Measurements from ENCODE around the gene ACSF2. TPM values are rescaled to one million over a fixed set of nuclear protein-coding genes. Genes with fewer than 3 reads are reported as not detected.

The ACSF2 gene
- total and polyA plus RNA-seq, 2 donors, result 13.4 to 41.6 TPM

DNA sequence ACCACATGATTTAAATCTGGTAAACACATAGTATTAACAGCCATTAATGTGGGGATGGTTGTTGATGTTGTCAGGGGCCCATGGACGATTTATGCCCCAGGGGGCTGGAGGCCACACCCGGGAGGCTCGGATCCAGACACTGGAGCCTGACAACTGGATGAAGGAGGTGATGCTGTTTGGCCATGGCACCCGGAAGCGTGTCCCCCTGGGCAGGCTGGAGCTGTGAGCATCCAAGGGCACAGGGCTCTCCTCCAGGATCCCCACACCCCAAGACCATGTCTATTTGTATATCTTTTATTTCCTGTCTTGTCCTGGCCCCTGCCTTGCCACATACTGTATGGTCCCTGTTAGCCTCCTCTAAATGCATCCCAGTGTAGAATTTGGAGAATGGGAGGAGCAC, 57.2 kb downstream of the ACSF2 start:
- WGBS, result 98% methylated on average over 5 of the region's 5 CpGs
- Histone ChIP-seq H3K9me3 (ENCODE audit: control insufficient read depth in 2 of 2, insufficient read depth in 1 of 2, low read length in 1 of 2) (peaks cover 0 to 4% of the 10 kb centered on the region in 2 donors), H3K36me3 (ENCODE audit: control insufficient read depth in 2 of 2, insufficient read depth in 2 of 2, low read length in 1 of 2) (peaks cover 24 to 41% of the 10 kb centered on the region in 2 donors), H3K4me1 (ENCODE audit: control insufficient read depth in 2 of 2, insufficient read depth in 2 of 2, low read length in 2 of 2) (peaks cover 5 to 10% of the 10 kb centered on the region in 2 donors), H3K4me3 (ENCODE audit: low read length in 2 of 2) (no peak overlapping the region), H3K27ac (ENCODE audit: low read depth in 1 of 2, low read length in 1 of 2) (no peak overlapping the region), H3K27me3 (ENCODE audit: control insufficient read depth in 2 of 2, insufficient read depth in 1 of 2, low read length in 1 of 2) (no peaks in the 10 kb centered on the region)
- no peak for DNase-seq (ENCODE audit: low read depth in 6 of 9, low spot score in 9 of 9)

DNA sequence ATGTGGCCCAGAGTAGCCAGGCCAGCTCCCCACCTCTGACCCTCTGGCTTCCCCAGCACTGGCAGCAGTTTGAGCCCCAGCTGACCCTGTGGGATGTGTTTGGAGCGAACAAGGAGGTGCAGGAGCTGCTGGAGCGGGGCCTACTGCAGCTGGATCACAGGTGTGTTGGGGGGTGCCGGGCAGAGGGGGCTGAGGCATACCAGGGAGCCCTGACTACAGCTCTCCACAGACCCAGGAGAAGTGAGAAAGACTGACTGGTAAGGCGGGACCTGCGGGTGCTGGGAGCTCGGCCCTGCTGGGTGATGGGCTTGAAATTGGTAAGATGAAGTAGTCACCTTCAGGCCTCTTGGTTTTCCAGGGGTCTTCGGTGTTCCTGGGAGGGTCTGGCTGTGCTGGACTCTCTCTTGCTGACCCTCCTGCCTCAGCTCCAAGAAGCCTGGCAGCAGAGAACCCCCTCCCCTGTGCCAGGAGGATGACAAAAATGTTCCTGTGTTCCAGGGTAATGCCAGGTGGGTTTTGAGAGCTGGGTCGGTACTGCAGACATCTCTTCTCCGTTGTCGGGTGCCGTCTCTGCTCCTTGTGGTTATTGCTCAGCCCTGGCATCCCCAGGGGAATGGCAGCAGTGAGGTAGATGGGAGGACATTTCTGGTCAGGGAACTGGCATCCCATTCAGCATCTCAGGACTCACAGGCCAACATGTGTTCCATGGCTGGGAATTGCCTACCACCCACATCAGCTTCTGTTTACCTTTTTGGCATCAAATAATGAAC, 58.6 kb downstream of the ACSF2 start:
- H3K4me1 ChIP-seq (ENCODE audit: control insufficient read depth in 2 of 2, insufficient read depth in 2 of 2, low read length in 2 of 2), result peaks cover 3 to 6% of the 10 kb centered on the region in 2 donors
- H3K36me3 ChIP-seq (ENCODE audit: control insufficient read depth in 2 of 2, insufficient read depth in 2 of 2, low read length in 1 of 2), result peaks cover 24 to 41% of the 10 kb centered on the region in 2 donors
- no peak overlapping the region for H3K4me3 ChIP-seq (ENCODE audit: low read length in 2 of 2)
- H3K9me3 ChIP-seq (ENCODE audit: control insufficient read depth in 2 of 2, insufficient read depth in 1 of 2, low read length in 1 of 2), result peaks cover 0 to 4% of the 10 kb centered on the region in 2 donors
- H3K27me3 ChIP-seq (ENCODE audit: control insufficient read depth in 2 of 2, insufficient read depth in 1 of 2, low read length in 1 of 2), result no peaks in the 10 kb centered on the region
- H3K27ac ChIP-seq (ENCODE audit: low read depth in 1 of 2, low read length in 1 of 2), result no peak overlapping the region
- DNase-seq (ENCODE audit: low read depth in 6 of 9, low spot score in 9 of 9), result no peak
- WGBS, result 97% methylated on average over 11 of the region's 11 CpGs

DNA sequence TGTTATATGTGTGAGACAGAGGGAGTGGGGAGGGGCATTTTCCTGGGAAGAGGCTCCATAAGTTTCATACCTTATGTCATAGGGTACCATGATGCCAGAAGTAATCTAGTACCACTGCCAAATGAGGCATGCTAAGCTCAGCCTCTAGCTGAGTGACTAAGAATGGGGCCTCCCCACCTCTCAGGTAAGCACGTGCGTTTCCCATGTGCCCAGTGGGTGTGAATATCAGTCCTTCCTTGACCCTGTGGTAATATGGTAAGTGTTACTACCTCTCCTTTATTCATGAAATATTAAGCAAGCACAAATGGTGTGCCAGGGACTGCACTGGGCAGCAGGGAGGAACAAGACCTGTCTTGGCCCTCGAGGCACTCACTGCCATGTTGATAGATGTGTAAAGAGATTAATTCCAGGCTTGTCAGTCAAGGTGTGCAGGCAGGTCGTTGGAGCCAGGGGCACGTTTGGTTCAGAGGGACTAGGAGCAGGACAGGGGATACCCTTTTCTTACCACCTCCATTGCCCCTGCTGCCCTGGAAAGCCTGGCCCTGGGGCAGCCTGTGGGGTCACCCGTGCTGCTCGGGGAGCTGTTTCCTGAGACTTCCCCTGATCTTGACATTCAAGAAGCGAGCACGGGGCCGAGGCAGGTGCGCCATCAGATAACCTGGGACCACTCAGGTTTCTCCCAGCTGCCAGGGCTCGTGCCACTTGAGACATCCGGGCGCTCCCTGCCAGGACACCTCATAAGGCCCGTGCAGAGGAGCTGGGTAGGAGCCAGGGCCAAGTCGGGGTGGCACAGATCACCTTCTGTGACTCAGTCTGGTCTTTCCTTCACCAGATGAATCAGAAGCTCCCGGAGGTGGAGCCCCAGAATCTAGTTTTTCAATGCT, 61.4 kb downstream of the ACSF2 start:
- H3K27ac ChIP-seq (ENCODE audit: low read depth in 1 of 2, low read length in 1 of 2), result no peak overlapping the region
- DNase-seq (ENCODE audit: low read depth in 6 of 9, low spot score in 9 of 9), result no peak
- peaks cover 19 to 29% of the 10 kb centered on the region in 2 donors for H3K36me3 ChIP-seq (ENCODE audit: control insufficient read depth in 2 of 2, insufficient read depth in 2 of 2, low read length in 1 of 2)

DNA sequence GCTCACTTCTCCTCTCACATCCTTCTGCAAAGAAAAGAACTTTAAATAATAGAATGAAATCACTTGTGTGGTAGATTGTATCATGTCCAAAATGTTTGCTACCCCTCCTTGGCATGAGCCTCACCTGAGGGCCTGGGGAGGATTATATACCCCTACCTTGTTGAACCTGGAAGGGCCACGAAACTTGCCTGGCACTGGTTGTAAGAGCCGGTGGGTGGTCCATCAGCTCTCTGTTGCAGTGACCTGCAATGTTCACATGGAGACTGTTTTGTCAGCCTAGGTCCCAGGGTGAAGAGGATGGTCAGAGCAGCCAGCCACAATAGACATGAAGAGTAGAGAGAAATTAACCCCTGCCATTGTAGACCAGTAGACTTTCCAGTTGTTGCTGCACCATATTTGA, 62.9 kb downstream of the ACSF2 start:
- H3K27me3 ChIP-seq (ENCODE audit: control insufficient read depth in 2 of 2, insufficient read depth in 1 of 2, low read length in 1 of 2), result no peaks in the 10 kb centered on the region
- peaks cover 13 to 18% of the 10 kb centered on the region in 2 donors for H3K36me3 ChIP-seq (ENCODE audit: control insufficient read depth in 2 of 2, insufficient read depth in 2 of 2, low read length in 1 of 2)
- H3K9me3 ChIP-seq (ENCODE audit: control insufficient read depth in 2 of 2, insufficient read depth in 1 of 2, low read length in 1 of 2), result no peaks in the 10 kb centered on the region
- H3K4me3 ChIP-seq (ENCODE audit: low read length in 2 of 2), result no peak overlapping the region
- H3K27ac ChIP-seq (ENCODE audit: low read depth in 1 of 2, low read length in 1 of 2), result no peak overlapping the region
- WGBS, result 98% methylated on average over 2 of the region's 2 CpGs
- no peaks in the 10 kb centered on the region for H3K4me1 ChIP-seq (ENCODE audit: control insufficient read depth in 2 of 2, insufficient read depth in 2 of 2, low read length in 2 of 2)
- no peak for DNase-seq (ENCODE audit: low read depth in 6 of 9, low spot score in 9 of 9)

More for the DNA sequence above, 61.4 kb downstream of the ACSF2 start:
- WGBS, result 95% methylated on average over 17 of the region's 17 CpGs
- H3K4me1 ChIP-seq (ENCODE audit: control insufficient read depth in 2 of 2, insufficient read depth in 2 of 2, low read length in 2 of 2), result no peaks in the 10 kb centered on the region
- no peaks in the 10 kb centered on the region for H3K27me3 ChIP-seq (ENCODE audit: control insufficient read depth in 2 of 2, insufficient read depth in 1 of 2, low read length in 1 of 2)
- no peaks in the 10 kb centered on the region for H3K9me3 ChIP-seq (ENCODE audit: control insufficient read depth in 2 of 2, insufficient read depth in 1 of 2, low read length in 1 of 2)
- H3K4me3 ChIP-seq (ENCODE audit: low read length in 2 of 2), result no peak overlapping the region

DNA sequence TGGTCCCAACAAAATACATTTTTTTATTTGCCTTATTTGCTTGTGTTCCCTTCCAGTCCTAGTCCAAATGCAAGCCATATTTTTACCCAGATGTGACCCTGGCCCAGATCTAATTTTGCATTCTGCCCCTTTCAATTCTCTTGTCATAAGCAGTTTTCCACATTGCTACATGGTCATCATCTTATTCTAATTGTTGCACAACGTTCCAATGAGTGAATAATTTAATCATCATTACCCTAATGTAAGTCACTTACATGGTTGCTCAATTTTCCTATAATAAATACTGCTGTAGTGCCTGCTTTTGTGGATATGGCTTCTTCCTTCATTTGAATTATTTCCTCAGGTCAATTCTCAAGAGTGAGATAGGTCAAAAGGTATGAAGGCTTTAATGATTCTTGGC, 65.5 kb downstream of the ACSF2 start:
- Histone ChIP-seq H3K9me3 (ENCODE audit: control insufficient read depth in 2 of 2, insufficient read depth in 1 of 2, low read length in 1 of 2) (no peaks in the 10 kb centered on the region), H3K27me3 (ENCODE audit: control insufficient read depth in 2 of 2, insufficient read depth in 1 of 2, low read length in 1 of 2) (peaks cover 0 to 4% of the 10 kb centered on the region in 2 donors), H3K4me3 (ENCODE audit: low read length in 2 of 2) (no peak overlapping the region), H3K36me3 (ENCODE audit: control insufficient read depth in 2 of 2, insufficient read depth in 2 of 2, low read length in 1 of 2) (no peaks in the 10 kb centered on the region), H3K27ac (ENCODE audit: low read depth in 1 of 2, low read length in 1 of 2) (no peak overlapping the region), H3K4me1 (ENCODE audit: control insufficient read depth in 2 of 2, insufficient read depth in 2 of 2, low read length in 2 of 2) (no peaks in the 10 kb centered on the region)
- DNase-seq (ENCODE audit: low read depth in 6 of 9, low spot score in 9 of 9), result no peak
- WGBS, result 89% methylated on average over 1 of the region's 1 CpG

DNA sequence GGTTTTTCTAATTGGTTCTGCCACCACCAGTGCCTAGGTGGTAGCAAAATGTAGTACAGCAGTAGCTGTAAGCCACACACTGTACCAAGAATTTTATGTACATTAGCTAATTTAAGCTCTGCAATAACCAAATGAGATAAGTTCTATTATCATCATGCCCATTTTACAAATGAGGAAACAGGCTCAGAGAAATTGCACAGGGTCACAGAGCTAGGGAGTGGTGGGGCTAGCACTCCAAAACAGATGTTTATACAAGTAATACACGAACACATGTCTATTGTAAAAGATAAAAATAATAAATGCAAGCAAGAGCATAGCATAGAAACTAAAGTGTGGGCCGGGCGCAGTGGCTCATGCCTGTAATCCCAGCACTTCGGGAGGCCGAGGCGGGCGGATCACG, 66.2 kb downstream of the ACSF2 start:
- Histone ChIP-seq H3K27ac (ENCODE audit: low read depth in 1 of 2, low read length in 1 of 2) (no peak overlapping the region), H3K9me3 (ENCODE audit: control insufficient read depth in 2 of 2, insufficient read depth in 1 of 2, low read length in 1 of 2) (no peaks in the 10 kb centered on the region), H3K4me3 (ENCODE audit: low read length in 2 of 2) (no peak overlapping the region), H3K27me3 (ENCODE audit: control insufficient read depth in 2 of 2, insufficient read depth in 1 of 2, low read length in 1 of 2) (peaks cover 0 to 4% of the 10 kb centered on the region in 2 donors), H3K36me3 (ENCODE audit: control insufficient read depth in 2 of 2, insufficient read depth in 2 of 2, low read length in 1 of 2) (no peaks in the 10 kb centered on the region), H3K4me1 (ENCODE audit: control insufficient read depth in 2 of 2, insufficient read depth in 2 of 2, low read length in 2 of 2) (no peaks in the 10 kb centered on the region)
- 94% methylated on average over 8 of the region's 8 CpGs for WGBS
- DNase-seq (ENCODE audit: low read depth in 6 of 9, low spot score in 9 of 9), result no peak

DNA sequence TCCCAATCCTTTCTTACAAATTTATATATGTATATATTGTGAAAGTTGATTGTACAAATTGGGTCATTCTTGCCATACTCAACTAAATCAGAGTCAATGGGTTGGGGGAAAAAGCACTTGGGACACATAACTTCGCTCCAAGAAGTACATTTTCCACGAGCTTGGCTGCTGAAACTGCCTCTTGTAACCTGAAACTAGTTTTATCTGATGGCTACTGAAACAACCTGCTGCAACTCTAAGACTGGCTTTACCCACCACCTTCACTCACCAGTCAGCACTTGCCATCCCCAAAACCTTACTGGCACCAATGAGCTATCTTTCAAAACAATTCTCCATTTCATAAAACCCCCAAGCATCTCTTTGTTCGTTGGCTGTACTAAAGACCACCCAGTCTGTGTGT, 67.7 kb downstream of the ACSF2 start:
- no peaks in the 10 kb centered on the region for H3K4me1 ChIP-seq (ENCODE audit: control insufficient read depth in 2 of 2, insufficient read depth in 2 of 2, low read length in 2 of 2)
- H3K9me3 ChIP-seq (ENCODE audit: control insufficient read depth in 2 of 2, insufficient read depth in 1 of 2, low read length in 1 of 2), result no peaks in the 10 kb centered on the region
- no peak overlapping the region for H3K4me3 ChIP-seq (ENCODE audit: low read length in 2 of 2)
- H3K27me3 ChIP-seq (ENCODE audit: control insufficient read depth in 2 of 2, insufficient read depth in 1 of 2, low read length in 1 of 2), result peaks cover 0 to 4% of the 10 kb centered on the region in 2 donors
- no peak overlapping the region for H3K27ac ChIP-seq (ENCODE audit: low read depth in 1 of 2, low read length in 1 of 2)
- H3K36me3 ChIP-seq (ENCODE audit: control insufficient read depth in 2 of 2, insufficient read depth in 2 of 2, low read length in 1 of 2), result no peaks in the 10 kb centered on the region
- WGBS, result 82% methylated on average over 3 of the region's 3 CpGs
- no peak for DNase-seq (ENCODE audit: low read depth in 6 of 9, low spot score in 9 of 9)

DNA sequence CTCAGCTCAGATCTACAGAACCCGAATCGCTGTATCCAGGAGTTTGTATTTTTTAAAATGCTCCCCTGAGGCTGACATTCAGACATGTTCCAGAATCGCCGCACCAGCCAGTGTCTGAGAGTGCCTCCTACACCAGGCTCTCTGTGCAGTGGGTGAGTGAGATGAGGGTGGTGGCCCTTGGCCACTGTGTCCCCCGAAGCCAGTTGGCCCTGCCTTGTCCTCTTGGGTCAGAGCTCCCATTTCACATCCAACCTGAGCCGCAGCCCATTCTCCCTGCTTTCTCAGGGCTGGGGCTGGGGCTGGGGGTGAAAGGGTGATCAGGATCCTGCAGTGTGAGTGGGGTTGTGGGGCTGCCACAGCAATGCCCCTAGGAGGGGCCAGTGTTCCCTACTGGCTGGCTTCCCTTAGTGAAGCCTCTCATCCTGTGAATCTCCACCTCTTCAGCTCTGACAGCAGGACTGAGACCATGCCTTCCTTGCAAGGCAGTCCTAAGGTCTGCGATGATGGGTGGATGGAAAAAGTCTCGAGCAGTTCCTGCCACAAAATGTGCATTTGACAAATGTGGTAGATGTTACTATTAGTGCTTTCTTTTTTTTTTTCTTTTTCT, 69.3 kb downstream of the ACSF2 start:
- no peaks in the 10 kb centered on the region for H3K36me3 ChIP-seq (ENCODE audit: control insufficient read depth in 2 of 2, insufficient read depth in 2 of 2, low read length in 1 of 2)
- WGBS, result 95% methylated on average over 8 of the region's 8 CpGs
- no peaks in the 10 kb centered on the region for H3K9me3 ChIP-seq (ENCODE audit: control insufficient read depth in 2 of 2, insufficient read depth in 1 of 2, low read length in 1 of 2)
- DNase-seq (ENCODE audit: low read depth in 6 of 9, low spot score in 9 of 9), result no peak
- no peaks in the 10 kb centered on the region for H3K4me1 ChIP-seq (ENCODE audit: control insufficient read depth in 2 of 2, insufficient read depth in 2 of 2, low read length in 2 of 2)
- H3K27ac ChIP-seq (ENCODE audit: low read depth in 1 of 2, low read length in 1 of 2), result no peak overlapping the region
- H3K4me3 ChIP-seq (ENCODE audit: low read length in 2 of 2), result no peak overlapping the region
- H3K27me3 ChIP-seq (ENCODE audit: control insufficient read depth in 2 of 2, insufficient read depth in 1 of 2, low read length in 1 of 2), result peaks cover 0 to 4% of the 10 kb centered on the region in 2 donors

DNA sequence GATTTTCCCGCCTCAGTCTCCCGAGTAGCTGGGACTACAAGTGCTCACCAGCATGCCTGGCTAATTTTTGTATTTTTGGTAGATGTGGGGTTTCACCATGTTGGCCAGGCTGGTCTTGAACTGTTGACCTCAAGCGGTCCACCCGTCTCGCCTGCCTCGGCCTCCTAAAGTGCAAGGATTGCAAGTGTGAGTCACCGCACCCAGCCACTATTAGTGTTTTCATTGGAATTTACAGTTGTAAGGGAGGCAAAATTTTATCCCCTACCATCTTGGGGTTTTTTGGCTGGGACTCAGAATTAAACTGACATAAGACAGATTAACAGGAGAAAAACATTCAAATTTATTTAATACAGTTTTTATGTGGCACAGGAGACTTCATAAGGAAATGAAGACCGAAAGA, 69.9 kb downstream of the ACSF2 start:
- Histone ChIP-seq H3K36me3 (ENCODE audit: control insufficient read depth in 2 of 2, insufficient read depth in 2 of 2, low read length in 1 of 2) (no peaks in the 10 kb centered on the region), H3K9me3 (ENCODE audit: control insufficient read depth in 2 of 2, insufficient read depth in 1 of 2, low read length in 1 of 2) (no peaks in the 10 kb centered on the region), H3K27me3 (ENCODE audit: control insufficient read depth in 2 of 2, insufficient read depth in 1 of 2, low read length in 1 of 2) (peaks cover 0 to 4% of the 10 kb centered on the region in 2 donors), H3K27ac (ENCODE audit: low read depth in 1 of 2, low read length in 1 of 2) (no peak overlapping the region), H3K4me3 (ENCODE audit: low read length in 2 of 2) (no peak overlapping the region), H3K4me1 (ENCODE audit: control insufficient read depth in 2 of 2, insufficient read depth in 2 of 2, low read length in 2 of 2) (no peaks in the 10 kb centered on the region)
- WGBS, result 97% methylated on average over 8 of the region's 8 CpGs
- no peak for DNase-seq (ENCODE audit: low read depth in 6 of 9, low spot score in 9 of 9)

All from thymus (tissue), 11 donors.